OCI-LY3 (cell line): ENCODE results near the gene CFB.

Experiments used
- H2AFZ ChIP-seq: fragments of 200-600, 300-600 bp; shearing (Covaris generic); 2 replicates; pipeline ENCODE4 v1.6.0; 2014; ENCODE audit warnings: antibody characterized with exemption, low read depth, low read length
- H3K27ac ChIP-seq: fragments of 200-600, 300-600 bp; sonication (generic); 2 replicates; pipeline ENCODE4 v1.5.1; 2014; ENCODE audit warnings: mild to moderate bottlenecking, low read length, moderate library complexity, mixed read lengths
- H3K27me3 ChIP-seq: fragments of 200-600, 300-600 bp; sonication (generic); 2 replicates; pipeline ENCODE4 v1.6.1; 2014; ENCODE audit warnings: low read depth, low read length, mixed read lengths
- H3K36me3 ChIP-seq: fragments of 200-600, 300-600 bp; sonication (generic); replicated peaks from 2 replicates; pipeline ENCODE3; 2014; ENCODE audit warnings: low read depth, low read length, mixed read lengths
- H3K4me1 ChIP-seq: fragments of 300-600, 200-600 bp; sonication (generic); 2 replicates; pipeline ENCODE4 v1.6.1; 2014; ENCODE audit warnings: low read length, mixed read lengths
- H3K4me2 ChIP-seq: fragments of 200-600, 300-600 bp; sonication (generic); 2 replicates; pipeline ENCODE4 v1.6.1; 2014; ENCODE audit warnings: low read length, mixed read lengths
- H3K4me3 ChIP-seq: fragments of 300-600, 200-600 bp; sonication (generic); 2 replicates; pipeline ENCODE4 v1.5.1; 2014; ENCODE audit warnings: antibody characterized with exemption, mild to moderate bottlenecking, low read length, moderate library complexity
- H3K79me2 ChIP-seq: fragments of 300-600, 200-600 bp; shearing (Covaris generic); 2 replicates; pipeline ENCODE4 v1.6.1; 2014; ENCODE audit warnings: mild to moderate bottlenecking, low read length, mixed read lengths
- H3K9ac ChIP-seq: fragments of 300-600, 200-600 bp; shearing (Covaris generic); 2 replicates; pipeline ENCODE4 v1.6.0; 2014; ENCODE audit warnings: mild to moderate bottlenecking, low read length, moderate library complexity
- H3K9me3 ChIP-seq: fragments of 200-600, 300-600 bp; shearing (Covaris generic); 2 replicates; pipeline ENCODE4 v1.6.1; 2014; ENCODE audit warnings: low read length, mixed read lengths; ENCODE audit not compliant: insufficient read depth
- H4K20me1 ChIP-seq: fragments of 200-600, 300-600 bp; sonication (generic); 2 replicates; pipeline ENCODE4 v1.6.1; 2016; ENCODE audit warnings: low read length, mixed read lengths; ENCODE audit not compliant: insufficient read depth
- EZH2phosphoT487 ChIP-seq: fragments of 200-600 bp; shearing (Covaris generic); IDR thresholded peaks from 2 replicates; pipeline ENCODE4 v1.6.1; 2018; ENCODE audit warnings: antibody characterized with exemption, mixed run types, low read depth
- TF ChIP-seq, protein P1 (sequence below): fragments of 200-600, 300-600 bp; sonication (generic); IDR thresholded peaks from 2 replicates; pipeline ENCODE4 v1.5.1; 2014; ENCODE audit warnings: antibody characterized with exemption, low read length, low read depth

The CFB gene

DNA sequence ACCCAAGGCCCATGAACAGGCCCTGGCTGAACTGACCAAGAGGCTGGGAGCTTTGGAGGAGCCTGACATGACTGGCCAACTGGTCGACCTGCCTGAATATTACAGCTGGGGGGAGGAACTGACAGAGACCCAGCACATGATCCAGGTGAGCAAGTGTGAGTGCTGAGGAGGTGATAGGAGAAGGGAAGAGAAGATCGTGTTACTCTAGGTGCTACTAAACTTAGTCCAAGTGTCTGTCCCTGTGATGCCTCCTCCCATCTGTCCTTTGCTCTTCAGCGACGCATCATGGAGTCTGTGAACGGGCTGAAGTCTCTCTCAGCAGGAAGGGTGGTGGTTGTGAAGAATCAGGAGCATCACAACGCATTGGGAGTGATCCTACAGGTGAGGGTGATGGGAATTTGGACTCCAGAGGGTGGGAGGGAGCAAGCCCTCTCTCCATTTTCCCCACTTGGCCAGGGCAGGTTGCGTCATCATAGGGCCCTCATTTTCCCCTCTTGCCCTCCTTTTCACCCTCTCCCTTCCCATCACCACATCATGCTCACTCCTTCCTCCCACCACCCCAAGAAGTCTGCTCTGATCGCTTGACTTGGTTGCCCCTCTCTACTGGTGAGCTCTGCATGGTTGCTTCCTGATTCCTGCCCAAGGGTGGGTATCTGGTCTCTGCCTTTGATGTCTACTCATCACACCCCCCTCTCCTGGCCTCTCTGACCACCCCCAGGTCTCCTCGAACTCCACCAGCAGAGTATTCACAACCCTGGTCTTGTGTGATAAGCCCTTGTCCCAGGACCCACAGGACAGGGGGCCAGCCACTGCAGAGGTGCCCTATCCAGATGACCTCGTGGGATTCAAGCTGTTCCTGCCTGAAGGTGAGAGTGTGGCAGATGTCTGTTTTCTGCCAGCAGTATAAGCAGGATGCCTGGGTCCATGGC, 21.4 kb downstream of the CFB start:
- Histone ChIP-seq H3K9me3 (no peaks in the 10 kb centered on the region), H3K4me2 (no peak overlapping the region), H4K20me1 (no peaks in the 10 kb centered on the region), H3K4me1 (peaks cover 7% of the 10 kb centered on the region), H3K79me2 (peaks cover 11% of the 10 kb centered on the region), H3K27ac (no peak overlapping the region), H3K36me3 (peaks cover 6% of the 10 kb centered on the region), H3K4me3 (no peak overlapping the region), H2AFZ (no peak overlapping the region), H3K9ac (no peak overlapping the region), H3K27me3 (no peaks in the 10 kb centered on the region)
- no peak for TF ChIP-seq EZH2phosphoT487
- TF ChIP-seq, protein P1, sequence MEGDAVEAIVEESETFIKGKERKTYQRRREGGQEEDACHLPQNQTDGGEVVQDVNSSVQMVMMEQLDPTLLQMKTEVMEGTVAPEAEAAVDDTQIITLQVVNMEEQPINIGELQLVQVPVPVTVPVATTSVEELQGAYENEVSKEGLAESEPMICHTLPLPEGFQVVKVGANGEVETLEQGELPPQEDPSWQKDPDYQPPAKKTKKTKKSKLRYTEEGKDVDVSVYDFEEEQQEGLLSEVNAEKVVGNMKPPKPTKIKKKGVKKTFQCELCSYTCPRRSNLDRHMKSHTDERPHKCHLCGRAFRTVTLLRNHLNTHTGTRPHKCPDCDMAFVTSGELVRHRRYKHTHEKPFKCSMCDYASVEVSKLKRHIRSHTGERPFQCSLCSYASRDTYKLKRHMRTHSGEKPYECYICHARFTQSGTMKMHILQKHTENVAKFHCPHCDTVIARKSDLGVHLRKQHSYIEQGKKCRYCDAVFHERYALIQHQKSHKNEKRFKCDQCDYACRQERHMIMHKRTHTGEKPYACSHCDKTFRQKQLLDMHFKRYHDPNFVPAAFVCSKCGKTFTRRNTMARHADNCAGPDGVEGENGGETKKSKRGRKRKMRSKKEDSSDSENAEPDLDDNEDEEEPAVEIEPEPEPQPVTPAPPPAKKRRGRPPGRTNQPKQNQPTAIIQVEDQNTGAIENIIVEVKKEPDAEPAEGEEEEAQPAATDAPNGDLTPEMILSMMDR: no peak

DNA sequence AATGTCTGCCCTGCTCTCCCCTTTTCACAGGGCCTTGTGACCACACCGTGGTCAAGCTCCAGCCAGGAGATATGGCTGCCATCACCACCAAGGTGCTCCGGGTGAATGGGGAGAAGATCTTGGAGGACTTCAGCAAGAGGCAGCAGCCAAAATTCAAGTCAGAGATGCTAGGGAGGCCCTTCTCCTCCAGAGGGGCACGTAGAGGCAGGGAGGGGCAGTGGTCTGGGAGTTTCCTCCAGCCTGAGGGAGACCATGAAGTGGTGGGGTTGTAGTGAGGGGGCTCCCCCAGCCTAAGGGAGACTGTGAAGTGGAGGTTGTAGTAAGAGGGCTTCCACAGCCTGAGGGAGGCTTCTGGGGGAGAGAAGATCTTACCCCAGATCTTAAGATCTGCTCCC, 22.0 kb downstream of the CFB start:
- Histone ChIP-seq H3K27me3 (no peaks in the 10 kb centered on the region), H4K20me1 (no peaks in the 10 kb centered on the region), H3K9me3 (no peaks in the 10 kb centered on the region), H3K27ac (no peak overlapping the region), H3K4me2 (no peak overlapping the region), H2AFZ (no peak overlapping the region), H3K4me3 (no peak overlapping the region), H3K36me3 (peaks cover 6% of the 10 kb centered on the region), H3K4me1 (peaks cover 9% of the 10 kb centered on the region), H3K9ac (no peak overlapping the region), H3K79me2 (peaks cover 11% of the 10 kb centered on the region)
- TF ChIP-seq, protein P1: no peak
- TF ChIP-seq EZH2phosphoT487: no peak

DNA sequence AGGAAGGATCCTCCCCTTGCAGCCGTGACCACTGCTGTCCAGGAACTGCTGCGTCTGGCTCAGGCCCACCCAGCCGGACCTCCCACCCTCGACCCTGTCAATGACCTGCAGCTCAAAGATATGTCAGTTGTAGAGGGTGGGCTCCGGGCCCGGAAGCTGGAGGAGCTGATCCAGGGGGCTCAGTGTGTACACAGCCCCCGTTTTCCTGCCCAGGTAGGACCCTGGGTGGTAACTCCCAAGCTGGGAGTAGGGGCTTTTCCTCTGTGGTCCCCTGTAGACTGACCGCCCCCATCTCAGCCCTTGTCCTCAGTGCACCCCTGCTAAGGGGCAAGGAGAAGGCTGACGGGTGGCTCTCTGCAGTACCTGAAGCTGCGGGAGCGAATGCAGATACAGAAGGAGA, 22.4 kb downstream of the CFB start:
- TF ChIP-seq EZH2phosphoT487: no peak
- TF ChIP-seq, protein P1: no peak
- no peaks in the 10 kb centered on the region for H3K9me3 ChIP-seq
- no peak overlapping the region for H3K9ac ChIP-seq
- peaks cover 11% of the 10 kb centered on the region for H3K79me2 ChIP-seq
- no peak overlapping the region for H3K4me3 ChIP-seq
- H3K27ac ChIP-seq: no peak overlapping the region
- H3K27me3 ChIP-seq: no peaks in the 10 kb centered on the region
- H4K20me1 ChIP-seq: no peaks in the 10 kb centered on the region
- no peak overlapping the region for H3K4me2 ChIP-seq
- no peak overlapping the region for H2AFZ ChIP-seq
- H3K36me3 ChIP-seq: peaks cover 6% of the 10 kb centered on the region
- peaks cover 13% of the 10 kb centered on the region for H3K4me1 ChIP-seq

DNA sequence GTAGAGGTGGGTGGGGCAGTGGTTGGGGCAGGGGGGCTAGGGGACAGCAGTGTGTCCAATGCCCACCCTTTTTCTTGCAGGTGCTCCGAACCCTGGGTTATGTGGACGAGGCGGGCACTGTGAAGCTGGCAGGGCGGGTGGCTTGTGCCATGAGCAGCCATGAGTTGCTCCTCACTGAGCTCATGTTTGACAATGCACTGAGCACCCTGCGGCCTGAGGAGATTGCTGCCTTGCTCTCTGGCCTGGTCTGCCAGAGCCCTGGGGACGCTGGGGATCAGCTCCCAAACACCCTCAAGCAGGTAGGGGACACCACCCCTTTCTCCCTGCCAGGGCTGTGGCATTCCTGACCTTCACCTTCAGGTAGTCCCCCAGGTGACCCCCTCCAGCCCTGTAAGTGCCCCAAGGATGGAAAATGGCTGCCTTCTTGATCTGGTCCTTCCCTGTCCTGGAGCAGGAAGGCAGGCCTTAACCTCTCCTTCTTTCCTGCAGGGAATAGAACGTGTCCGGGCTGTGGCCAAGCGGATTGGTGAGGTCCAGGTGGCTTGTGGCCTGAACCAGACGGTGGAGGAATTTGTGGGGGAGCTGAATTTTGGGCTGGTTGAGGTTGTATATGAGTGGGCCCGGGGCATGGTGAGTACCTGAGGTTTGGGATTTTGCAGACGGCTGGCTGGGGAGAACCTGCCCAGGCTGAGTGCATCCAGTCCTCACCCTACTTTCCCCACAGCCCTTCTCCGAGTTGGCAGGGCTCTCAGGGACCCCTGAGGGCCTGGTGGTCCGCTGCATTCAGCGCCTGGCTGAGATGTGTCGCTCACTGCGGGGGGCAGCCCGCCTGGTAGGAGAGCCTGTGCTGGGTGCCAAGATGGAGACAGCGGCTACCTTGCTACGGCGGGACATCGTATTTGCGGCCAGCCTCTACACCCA, 23.2 kb downstream of the CFB start:
- no peak for TF ChIP-seq EZH2phosphoT487
- TF ChIP-seq, protein P1: no peak
- Histone ChIP-seq H3K27me3 (no peaks in the 10 kb centered on the region), H3K9me3 (no peaks in the 10 kb centered on the region), H3K79me2 (peaks cover 11% of the 10 kb centered on the region), H3K4me1 (peaks cover 14% of the 10 kb centered on the region), H4K20me1 (no peaks in the 10 kb centered on the region), H3K9ac (no peak overlapping the region), H3K36me3 (peaks cover 5% of the 10 kb centered on the region), H2AFZ (no peak overlapping the region), H3K27ac (no peak overlapping the region), H3K4me2 (no peak overlapping the region), H3K4me3 (no peak overlapping the region)
